Heart left ventricle (tissue), 16 donors: ENCODE data around the gene RRBP1. TPM values are rescaled to one million over a fixed set of nuclear protein-coding genes. Genes with fewer than 3 reads are reported as not detected.

Source experiments
- ATAC-seq, 4 donors: fragments of 200-7000 bp; cut with Tn5 transposase; one replicate each; pipeline ENCODE4 v1.9.1; 2020 to 2022; ENCODE audit warnings: moderate library complexity in 4 of 4, mild to moderate bottlenecking in 3 of 4, moderate number of reproducible peaks in 1 of 4
- DNase-seq, 5 donors: peaks; one replicate each; pipeline ENCODE4 v3.0.0-alpha.2; 2020
- H3K27ac ChIP-seq, 12 donors: fragments of 200-600 bp; sonication (generic) in 4 of 12; one replicate each; pipeline versions ENCODE4 v1.5.0 to v1.8.0; 2016 to 2022; ENCODE audit warnings: mild to moderate bottlenecking in 2 of 12
- H3K27me3 ChIP-seq, 9 donors: fragments of 200-600 bp; sonication (generic) in 2 of 9; one replicate each; pipeline versions ENCODE4 v1.5.1 to v1.8.0; 2016 to 2022; ENCODE audit warnings: mild to moderate bottlenecking in 3 of 9
- H3K36me3 ChIP-seq, 9 donors: fragments of 200-600 bp; sonication (generic) in 2 of 9; one replicate each; pipeline versions ENCODE4 v1.5.0 to v1.8.0; 2018 to 2022; ENCODE audit warnings: mild to moderate bottlenecking in 2 of 9
- H3K4me1 ChIP-seq, 12 donors: fragments of 200-600 bp; sonication (generic) in 4 of 12; one replicate each; pipeline versions ENCODE4 v1.5.0 to v1.8.0; 2016 to 2022; ENCODE audit warnings: mild to moderate bottlenecking in 3 of 12
- H3K4me3 ChIP-seq, 12 donors: fragments of 200-600 bp; sonication (generic) in 4 of 12; one replicate each; pipeline versions ENCODE4 v1.5.0 to v1.8.0; 2017 to 2022; ENCODE audit warnings: mild to moderate bottlenecking in 9 of 12, moderate library complexity in 4 of 12
- H3K9me3 ChIP-seq, 12 donors: fragments of 200-600 bp; sonication (generic) in 4 of 12; one replicate each; pipeline versions ENCODE4 v1.5.0 to v1.8.0; 2016 to 2022; ENCODE audit warnings: mild to moderate bottlenecking in 1 of 12
- POLR2A ChIP-seq, 2 donors: fragments of 450-650 bp; IDR thresholded peaks; one replicate each; pipeline ENCODE4 v1.6.1; 2017; ENCODE audit warnings: antibody characterized with exemption in 2 of 2, mild to moderate bottlenecking in 2 of 2, moderate library complexity in 2 of 2
- WGBS, 4 donors: extraction: QIAGEN DNeasy Blood & Tissue Kit in 2 of 4; methylation state at CpG; one replicate each; pipeline versions ENCODE4 v1.1.5 to v1.1.7; 2013 to 2018; 5-methylcytosine and 5-hydroxymethylcytosine counted together
- intact Hi-C, 10 donors: fragments of 100-400 bp; cut with DNase I; formaldehyde crosslinking; loops; one replicate each; pipeline versions ENCODE4 v1.11.1 to v1.14.2; 2022
- polyA plus RNA-seq, 2 donors: library from polyadenylated mRNA; stranded (reverse); fragments of 200-250 nt; gene quantifications; one replicate each; pipeline ENCODE4 v1.2.3, GENCODE V29; 2013
- total RNA-seq, 9 donors: library from RNA; depleted of rRNA in 2 of 9; stranded (reverse); fragments of >200 nt in 2 of 9; fragmentation: NEBNext Ultra II Directional in 3 of 9; extraction: Animal tissue kit (Norgen Biotek cat#: 25700) in 3 of 9; gene quantifications; one replicate each; pipeline versions ENCODE4 v1.1.0 to v1.2.4, GENCODE V29; 2016 to 2023
- TF ChIP-seq, protein P1 (sequence below), 12 donors: fragments of 200-600 bp; sonication (generic) in 4 of 12; IDR thresholded peaks; one replicate each; pipeline versions ENCODE4 v1.5.0 to v1.8.0; 2018 to 2022; ENCODE audit warnings: antibody characterized with exemption in 12 of 12, mild to moderate bottlenecking in 5 of 12
- donor health status: ischemic (EF 13 %, LVEDD 7.1; RV severe dilation, severe dysfunction).
- donor health status: healthy with polysubstance abuse.
- donor health status: DM: no; HTN: yes; CAD: no.
- donor health status: DM: no; HTN: no; CAD: no.
- donor health status: ischemic (EF 25% LVEDD 6.9; RV normal size, moderate dysfunction).
- donor health status: ischemic (EF 25% LVEDD 5.7; RV mildly dilated, moderate dysfunction).
- donor health status: healthy.
- donor health status: DM: yes; HTN: yes; CAD: no.
- donor health status: ischemic (EF 35%, LVEDD 5.7; RV mildly dilated, moderate dysfunction).
- donor health status: nonischemic (EF 11% LVEDD 7.7; RV severe dilation, severe dysfunction).
- donor health status: DM: yes; HTN: yes; CAD: no.
- donor health status: PGD.
- donor health status: ischemic (EF 29% LVEDD 5.4; RV normal size, mild dysfunction).
- donor health status: nonischemic (EF 23%, LVEDD 6.1; RV moderate dilation, normal function).

Gene RRBP1
- total and polyA plus RNA-seq, 11 donors = 24.9 to 91.3 (median 40.0) TPM

DNA sequence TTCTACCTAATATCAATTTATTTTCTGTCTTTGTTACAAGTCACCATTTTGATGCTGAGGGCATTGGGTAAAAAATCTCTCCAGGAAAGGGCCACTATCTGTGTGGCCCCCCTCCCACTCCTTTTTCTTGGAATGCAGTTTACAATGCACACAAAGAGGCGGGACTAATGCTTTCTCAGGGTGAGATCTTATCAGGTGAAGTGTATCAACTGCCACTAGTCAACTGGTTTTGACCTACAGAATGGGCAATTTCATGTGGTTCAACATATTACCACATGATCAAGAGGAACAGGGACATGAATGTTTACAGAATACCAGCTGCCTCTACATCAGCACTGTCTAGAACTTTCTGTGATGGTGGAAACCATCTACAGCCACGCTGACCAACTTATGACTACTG lies 3.7 kb downstream of the RRBP1 start:
- no peak for TF ChIP-seq POLR2A (IDR thresholded peaks at IDR 0.05)
- TF ChIP-seq, protein P1, sequence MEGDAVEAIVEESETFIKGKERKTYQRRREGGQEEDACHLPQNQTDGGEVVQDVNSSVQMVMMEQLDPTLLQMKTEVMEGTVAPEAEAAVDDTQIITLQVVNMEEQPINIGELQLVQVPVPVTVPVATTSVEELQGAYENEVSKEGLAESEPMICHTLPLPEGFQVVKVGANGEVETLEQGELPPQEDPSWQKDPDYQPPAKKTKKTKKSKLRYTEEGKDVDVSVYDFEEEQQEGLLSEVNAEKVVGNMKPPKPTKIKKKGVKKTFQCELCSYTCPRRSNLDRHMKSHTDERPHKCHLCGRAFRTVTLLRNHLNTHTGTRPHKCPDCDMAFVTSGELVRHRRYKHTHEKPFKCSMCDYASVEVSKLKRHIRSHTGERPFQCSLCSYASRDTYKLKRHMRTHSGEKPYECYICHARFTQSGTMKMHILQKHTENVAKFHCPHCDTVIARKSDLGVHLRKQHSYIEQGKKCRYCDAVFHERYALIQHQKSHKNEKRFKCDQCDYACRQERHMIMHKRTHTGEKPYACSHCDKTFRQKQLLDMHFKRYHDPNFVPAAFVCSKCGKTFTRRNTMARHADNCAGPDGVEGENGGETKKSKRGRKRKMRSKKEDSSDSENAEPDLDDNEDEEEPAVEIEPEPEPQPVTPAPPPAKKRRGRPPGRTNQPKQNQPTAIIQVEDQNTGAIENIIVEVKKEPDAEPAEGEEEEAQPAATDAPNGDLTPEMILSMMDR (IDR thresholded peaks at IDR 0.05) = no peak
- H3K27ac ChIP-seq = no peak overlapping the region
- DNase-seq (no peak), ATAC-seq (no peak)
- H3K4me3 ChIP-seq = no peak overlapping the region
- H3K36me3 ChIP-seq = peaks cover 0 to 54% (median 20%) of the 10 kb centered on the region in 9 donors
- no peaks in the 10 kb centered on the region for H3K9me3 ChIP-seq
- intact Hi-C loops = loop anchor here in 1 of 10 donors (5.0 kb wide), 1 partner anchor 224 kb away; no protein-coding TSS in a partner anchor
- no peaks in the 10 kb centered on the region for H3K27me3 ChIP-seq
- H3K4me1 ChIP-seq = peaks cover 0 to 71% (median 36%) of the 10 kb centered on the region in 12 donors
- WGBS, 4 donors = 92 to 100% (median 94%) methylated on average over 2 of the region's 2 CpGs

DNA sequence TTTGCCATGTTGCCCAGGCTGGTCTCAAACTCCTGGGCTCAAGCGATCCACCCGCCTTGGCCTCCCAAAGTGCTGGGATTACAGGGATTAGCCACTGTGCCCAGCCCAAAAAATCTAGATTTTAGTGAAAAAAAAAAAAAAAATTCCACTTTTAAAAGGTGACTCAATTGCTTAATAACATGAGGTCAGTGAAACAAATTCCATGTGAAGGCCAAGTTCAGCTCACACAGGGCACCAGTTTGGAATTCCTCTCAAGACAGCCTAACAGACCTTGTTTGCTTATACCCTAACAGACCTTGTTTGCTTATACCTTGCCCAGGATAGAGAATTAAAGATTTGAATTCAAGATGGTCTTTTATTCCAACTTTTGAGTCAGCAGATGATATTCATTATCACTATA lies 5.1 kb downstream of the RRBP1 start:
- ATAC-seq (no peak), DNase-seq (no peak)
- TF ChIP-seq, protein P1 (IDR thresholded peaks at IDR 0.05) = no peak
- TF ChIP-seq POLR2A (IDR thresholded peaks at IDR 0.05) = no peak
- H3K27me3 ChIP-seq = no peaks in the 10 kb centered on the region
- H3K4me3 ChIP-seq = no peak overlapping the region
- H3K9me3 ChIP-seq = no peaks in the 10 kb centered on the region
- WGBS, 4 donors = 94 to 100% (median 97%) methylated on average over 2 of the region's 2 CpGs
- H3K27ac ChIP-seq = no peak overlapping the region
- intact Hi-C loops = loop anchor here in 1 of 10 donors (5.0 kb wide), 1 partner anchor 225 kb away; no protein-coding TSS in a partner anchor
- H3K4me1 ChIP-seq = peaks cover 0 to 77% (median 32%) of the 10 kb centered on the region in 12 donors
- H3K36me3 ChIP-seq = peaks cover 0 to 59% (median 20%) of the 10 kb centered on the region in 9 donors

DNA sequence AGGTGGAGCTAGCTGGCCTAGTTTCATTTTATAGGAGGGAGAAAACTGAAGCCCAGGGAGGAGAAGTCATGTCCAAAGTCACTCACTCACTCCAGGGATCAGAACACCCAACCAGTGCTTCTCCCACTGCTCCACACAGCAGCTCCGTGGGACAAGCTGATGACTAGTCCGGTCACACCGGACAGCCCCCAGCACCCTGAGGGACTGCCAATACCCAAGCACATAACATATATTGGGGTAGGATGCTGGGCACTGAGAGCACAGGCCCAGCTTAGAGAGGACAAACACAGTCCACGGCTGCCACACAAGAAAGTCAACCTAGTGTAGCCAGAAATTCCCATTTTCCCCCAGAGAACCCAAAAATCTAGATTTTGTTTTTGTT lies 5.7 kb downstream of the RRBP1 start:
- no peak for TF ChIP-seq POLR2A (IDR thresholded peaks at IDR 0.05)
- TF ChIP-seq, protein P1 (IDR thresholded peaks at IDR 0.05) = no peak
- no peaks in the 10 kb centered on the region for H3K9me3 ChIP-seq
- peaks cover 0 to 77% (median 32%) of the 10 kb centered on the region in 12 donors for H3K4me1 ChIP-seq
- no peaks in the 10 kb centered on the region for H3K27me3 ChIP-seq
- H3K27ac ChIP-seq = no peak overlapping the region
- WGBS, 4 donors = 75 to 86% (median 84%) methylated on average over 4 of the region's 4 CpGs
- H3K36me3 ChIP-seq = peaks cover 0 to 59% (median 20%) of the 10 kb centered on the region in 9 donors
- no peak for ATAC-seq
- intact Hi-C loops = loop anchor here in 1 of 10 donors (5.0 kb wide), 1 partner anchor 226 kb away; no protein-coding TSS in a partner anchor
- no peak overlapping the region for H3K4me3 ChIP-seq
- DNase-seq = no peak

- DNase-seq (peak in 1 of 5 donors; percentile 11), ATAC-seq (no peak)
- peaks cover 0 to 59% (median 20%) of the 10 kb centered on the region in 9 donors for H3K36me3 ChIP-seq
- no peak overlapping the region for H3K27ac ChIP-seq
- intact Hi-C loops = loop anchor here in 1 of 10 donors (5.0 kb wide), 1 partner anchor 227 kb away; no protein-coding TSS in a partner anchor
- no peak overlapping the region for H3K4me3 ChIP-seq
- peaks cover 0 to 77% (median 32%) of the 10 kb centered on the region in 12 donors for H3K4me1 ChIP-seq
- no peak for TF ChIP-seq POLR2A (IDR thresholded peaks at IDR 0.05)
- TF ChIP-seq, protein P1 (IDR thresholded peaks at IDR 0.05) = no peak
- no peaks in the 10 kb centered on the region for H3K27me3 ChIP-seq
- WGBS, 4 donors = 87 to 91% (median 88%) methylated on average over 13 of the region's 13 CpGs
- H3K9me3 ChIP-seq = no peaks in the 10 kb centered on the region
Observed at GRCh38 chr20:17675519-17676377, 6.3 kb downstream of the RRBP1 start.
